IPS-18a (cell line): ENCODE data around the gene C11orf42.
"Not testable (repeated sequence)": the region's sequence is repeated elsewhere in the genome, so short reads cannot be mapped to it uniquely, and the experiment has no call there.

Experiments used
- H3K27ac ChIP-seq: one replicate; pipeline ENCODE4 v1.5.1; 2013; ENCODE audit warnings: low read length
- H3K27me3 ChIP-seq: one replicate; pipeline ENCODE4 v1.6.1; 2013; ENCODE audit warnings: mild to moderate bottlenecking, low read length; ENCODE audit not compliant: control insufficient read depth, insufficient read depth
- H3K36me3 ChIP-seq: one replicate; pipeline ENCODE4 v1.6.1; 2013; ENCODE audit warnings: low read depth, low read length; ENCODE audit not compliant: control insufficient read depth
- H3K4me1 ChIP-seq: one replicate; pipeline ENCODE4 v1.6.1; 2013; ENCODE audit warnings: low read depth, low read length; ENCODE audit not compliant: control insufficient read depth
- H3K4me3 ChIP-seq: one replicate; pipeline ENCODE4 v1.5.1; 2013; ENCODE audit warnings: low read length
- H3K9ac ChIP-seq: one replicate; pipeline ENCODE4 v1.6.1; 2013; ENCODE audit warnings: mild to moderate bottlenecking, low read length, moderate library complexity
- H3K9me3 ChIP-seq: one replicate; pipeline ENCODE4 v1.6.1; 2013; ENCODE audit warnings: low read depth, low read length; ENCODE audit not compliant: control insufficient read depth

Gene C11orf42

DNA sequence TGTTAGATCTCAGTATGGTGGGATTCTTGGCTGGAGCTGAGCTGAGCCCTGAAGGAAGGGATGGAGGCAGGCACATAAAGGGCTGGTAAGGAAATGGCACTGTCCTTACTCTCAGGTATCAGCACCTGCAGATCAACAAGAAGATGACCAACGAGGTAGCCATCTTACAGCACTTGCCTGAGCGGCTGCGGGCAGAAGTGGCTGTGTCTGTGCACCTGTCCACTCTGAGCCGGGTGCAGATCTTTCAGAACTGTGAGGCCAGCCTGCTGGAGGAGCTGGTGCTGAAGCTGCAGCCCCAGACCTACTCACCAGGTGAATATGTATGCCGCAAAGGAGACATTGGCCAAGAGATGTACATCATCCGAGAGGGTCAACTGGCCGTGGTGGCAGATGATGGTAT, 36.0 kb downstream of the C11orf42 start:
- Histone ChIP-seq H3K27ac (no peak overlapping the region), H3K9me3 (no peaks in the 10 kb centered on the region), H3K4me3 (no peak overlapping the region), H3K36me3 (no peaks in the 10 kb centered on the region), H3K4me1 (no peaks in the 10 kb centered on the region), H3K27me3 (no peaks in the 10 kb centered on the region), H3K9ac (no peak overlapping the region)

GRCh38 chr11:6245536-6245935, 40.2 kb downstream of the C11orf42 start:
- no peaks in the 10 kb centered on the region for H3K9me3 ChIP-seq
- H3K4me3 ChIP-seq = no peak overlapping the region
- no peaks in the 10 kb centered on the region for H3K36me3 ChIP-seq
- H3K27me3 ChIP-seq = no peaks in the 10 kb centered on the region
- no peak overlapping the region for H3K27ac ChIP-seq
- no peaks in the 10 kb centered on the region for H3K4me1 ChIP-seq
- no peak overlapping the region for H3K9ac ChIP-seq

DNA sequence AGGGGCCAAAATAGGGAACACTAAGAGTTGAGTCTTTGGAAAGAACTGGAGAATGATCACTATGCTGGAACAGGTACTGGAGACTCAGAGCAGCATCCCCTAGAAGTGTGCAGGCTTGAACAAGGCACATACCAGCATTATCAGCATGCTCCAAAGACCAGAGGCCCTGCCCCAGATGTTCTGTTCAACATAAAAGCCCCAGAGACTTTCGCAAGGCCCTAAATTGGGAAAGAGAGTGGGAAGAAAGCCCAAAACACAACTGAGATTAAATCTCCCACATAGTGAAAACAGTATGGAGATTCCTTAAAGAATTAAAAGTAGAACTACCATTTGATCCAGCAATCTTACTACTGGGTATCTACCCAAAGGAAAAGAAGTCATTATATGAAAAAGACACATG, 42.9 kb downstream of the C11orf42 start:
- H3K9ac ChIP-seq = no peak overlapping the region
- H3K27me3 ChIP-seq = no peaks in the 10 kb centered on the region
- H3K36me3 ChIP-seq = no peaks in the 10 kb centered on the region
- no peak overlapping the region for H3K27ac ChIP-seq
- no peaks in the 10 kb centered on the region for H3K9me3 ChIP-seq
- peaks cover 7% of the 10 kb centered on the region for H3K4me1 ChIP-seq
- H3K4me3 ChIP-seq = no peak overlapping the region

DNA sequence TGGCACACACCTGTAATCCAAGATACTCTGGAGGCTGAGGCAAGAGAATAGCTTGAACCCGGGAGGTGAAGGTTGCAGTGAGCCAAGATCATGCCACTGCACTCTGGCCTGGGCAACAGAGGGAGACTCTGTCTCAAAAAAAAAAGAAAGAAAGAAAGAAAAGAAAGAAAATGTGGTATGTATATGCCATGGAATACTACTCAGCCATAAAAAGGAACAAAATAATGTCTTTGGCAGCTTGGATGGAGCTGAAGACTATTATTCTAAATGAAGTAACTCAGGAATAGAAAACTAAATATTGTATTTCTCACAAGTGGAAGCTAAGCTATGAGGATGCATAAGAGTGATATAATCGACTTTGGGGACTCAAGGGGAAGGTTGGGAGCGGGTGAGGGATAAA, 43.5 kb downstream of the C11orf42 start:
- not testable (repeated sequence) for H3K36me3 ChIP-seq, H3K27me3 ChIP-seq, H3K9ac ChIP-seq, H3K27ac ChIP-seq, H3K9me3 ChIP-seq, H3K4me3 ChIP-seq, H3K4me1 ChIP-seq

GRCh38 chr11:6249770-6250555, 44.6 kb downstream of the C11orf42 start:
- Histone ChIP-seq H3K27ac (no peak overlapping the region), H3K4me1 (peaks cover 7% of the 10 kb centered on the region), H3K36me3 (no peaks in the 10 kb centered on the region), H3K27me3 (no peaks in the 10 kb centered on the region), H3K9ac (no peak overlapping the region), H3K4me3 (no peak overlapping the region), H3K9me3 (no peaks in the 10 kb centered on the region)

GRCh38 chr11:6251120-6251733, 45.9 kb downstream of the C11orf42 start:
- Histone ChIP-seq H3K27me3 (peaks cover 7% of the 10 kb centered on the region), H3K27ac (no peak overlapping the region), H3K9ac (no peak overlapping the region), H3K4me1 (peaks cover 7% of the 10 kb centered on the region), H3K9me3 (no peaks in the 10 kb centered on the region), H3K36me3 (no peaks in the 10 kb centered on the region), H3K4me3 (no peak overlapping the region)

DNA sequence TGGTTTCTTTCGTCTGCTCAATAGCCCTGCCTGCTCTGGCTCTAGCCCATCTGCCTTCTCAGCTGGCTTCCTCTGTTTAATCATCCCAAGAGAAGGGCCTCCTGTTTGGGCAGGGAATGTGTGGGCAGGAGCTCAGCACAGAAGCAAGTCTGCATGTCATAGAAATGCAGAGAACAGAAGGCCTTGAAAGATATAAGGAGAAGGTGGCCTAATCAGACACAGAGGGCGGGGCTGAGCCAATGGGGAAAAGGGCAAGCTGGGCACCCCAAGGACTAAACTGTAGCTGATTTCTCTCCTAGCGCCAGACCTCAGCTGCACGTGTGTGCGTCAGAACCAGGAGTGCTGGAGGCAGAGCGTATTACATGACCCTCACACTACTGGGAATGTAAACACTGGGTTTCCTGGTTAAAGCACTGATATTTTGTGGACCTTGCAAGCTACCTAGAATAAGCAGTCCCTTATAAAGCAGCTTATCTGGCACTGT, 46.7 kb downstream of the C11orf42 start:
- Histone ChIP-seq H3K27me3 (peaks cover 10% of the 10 kb centered on the region), H3K27ac (no peak overlapping the region), H3K4me3 (no peak overlapping the region), H3K9ac (no peak overlapping the region), H3K9me3 (no peaks in the 10 kb centered on the region), H3K36me3 (no peaks in the 10 kb centered on the region), H3K4me1 (peaks cover 7% of the 10 kb centered on the region)

- no peak overlapping the region for H3K27ac ChIP-seq
- no peaks in the 10 kb centered on the region for H3K9me3 ChIP-seq
- H3K4me1 ChIP-seq = peaks cover 7% of the 10 kb centered on the region
- no peaks in the 10 kb centered on the region for H3K36me3 ChIP-seq
- H3K9ac ChIP-seq = no peak overlapping the region
- peaks cover 22% of the 10 kb centered on the region for H3K27me3 ChIP-seq
- no peak overlapping the region for H3K4me3 ChIP-seq
Measured at GRCh38 chr11:6253197-6253596, 47.8 kb downstream of the C11orf42 start.

- Histone ChIP-seq H3K9ac (no peak overlapping the region), H3K9me3 (no peaks in the 10 kb centered on the region), H3K4me3 (peak overlapping the region; percentile 72), H3K27me3 (peaks cover 55% of the 10 kb centered on the region), H3K27ac (no peak overlapping the region), H3K36me3 (no peaks in the 10 kb centered on the region), H3K4me1 (peaks cover 12% of the 10 kb centered on the region)
Measured at GRCh38 chr11:6258141-6258540, 52.8 kb downstream of the C11orf42 start.

DNA sequence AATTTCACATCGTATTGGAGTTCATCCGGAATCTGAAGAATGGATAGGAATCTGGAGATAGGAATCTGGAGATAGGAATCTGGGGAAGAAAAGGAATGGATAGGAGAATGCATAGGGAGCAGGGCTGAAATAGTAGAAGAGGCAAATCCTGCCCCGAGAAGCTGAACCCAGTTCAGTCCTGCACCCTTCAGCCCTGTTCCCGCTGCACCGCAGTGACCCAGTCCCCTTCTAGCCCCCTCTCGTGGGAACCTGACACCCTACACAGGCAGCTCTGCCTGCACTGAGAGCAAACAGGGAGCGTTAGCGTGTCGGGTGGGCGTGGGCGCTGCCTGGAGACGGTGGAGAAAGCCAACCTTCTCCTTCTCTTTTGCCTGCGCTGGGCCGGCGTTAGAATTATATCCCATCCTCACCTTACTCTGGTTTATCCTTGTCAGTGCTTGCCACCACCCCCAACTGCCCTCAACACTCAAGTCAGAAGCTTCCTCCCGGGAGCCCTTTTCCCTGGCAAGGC, 53.3 kb downstream of the C11orf42 start:
- Histone ChIP-seq H3K9me3 (no peaks in the 10 kb centered on the region), H3K27me3 (peaks cover 55% of the 10 kb centered on the region), H3K9ac (no peak overlapping the region), H3K27ac (no peak overlapping the region), H3K36me3 (no peaks in the 10 kb centered on the region), H3K4me1 (peaks cover 12% of the 10 kb centered on the region), H3K4me3 (peak overlapping the region; percentile 72)

GRCh38 chr11:6260207-6260726, 54.9 kb downstream of the C11orf42 start:
- Histone ChIP-seq H3K27ac (no peak overlapping the region), H3K4me3 (peak overlapping the region; percentile 72), H3K9ac (no peak overlapping the region), H3K9me3 (no peaks in the 10 kb centered on the region), H3K4me1 (peaks cover 12% of the 10 kb centered on the region), H3K36me3 (no peaks in the 10 kb centered on the region), H3K27me3 (peaks cover 55% of the 10 kb centered on the region)
